ENCODE measurements around the gene RRAGC. TPM values are rescaled to one million over a fixed set of nuclear protein-coding genes. Genes with fewer than 3 reads are reported as not detected.

RRAGC gene
- total RNA-seq, 4 donors from 2014 or later: 10.0 to 25.0 (median 21.9) TPM

GRCh38 chr1:38833146-38833545 is 26.4 kb downstream of the RRAGC start:
- WGBS, 2 donors (ENCODE audit: low coverage in 1 of 2): 58 to 63% methylated on average over 3 of the region's 3 CpGs
- Histone ChIP-seq H3K4me1 (peaks cover 0 to 6% (median 0%) of the 10 kb centered on the region in 4 donors), H3K27me3 (peaks cover 6% of the 10 kb centered on the region), H3K9me3 (no peaks in the 10 kb centered on the region), H3K4me3 (no peak overlapping the region), H3K36me3 (peaks cover 0 to 3% (median 1%) of the 10 kb centered on the region in 4 donors), H3K27ac (no peak overlapping the region)
- TF ChIP-seq CTCF (IDR thresholded peaks at IDR 0.05): no peak
- TF ChIP-seq POLR2AphosphoS5 (IDR thresholded peaks at IDR 0.05): no peak
- TF ChIP-seq EP300 (IDR thresholded peaks at IDR 0.05; ENCODE audit: low read depth): no peak
- TF ChIP-seq POLR2A (IDR thresholded peaks at IDR 0.05): no peak
- in situ Hi-C loops (cut with MboI; ENCODE audit: low pct_ligation_motif_present in 1 of 4, low pct_unique_long_range_greater_than_20kb in 1 of 4, low sequenced_read_pairs in 3 of 4): loop anchor here in 2 of 4 donors (10.0 to 25.0 kb wide), 2 partner anchors 796 to 808 kb away; partner anchors contain the start of gene POU3F1 (in 1 of the 2)
- DNase-seq: no peak
- intact Hi-C loops (cut with DNase I; ENCODE audit: low total_unique reads): no loop called here

GRCh38 chr1:38832370-38832734 is 27.2 kb downstream of the RRAGC start:
- peaks cover 0 to 6% (median 0%) of the 10 kb centered on the region in 4 donors for H3K4me1 ChIP-seq
- TF ChIP-seq CTCF (IDR thresholded peaks at IDR 0.05) (no peak), EP300 (IDR thresholded peaks at IDR 0.05; ENCODE audit: low read depth) (no peak)
- DNase-seq: no peak
- intact Hi-C loops (cut with DNase I; ENCODE audit: low total_unique reads): no loop called here
- 73 to 90% methylated on average over 2 to 3 of the region's 3 CpGs for WGBS, 2 donors (ENCODE audit: low coverage in 1 of 2)
- H3K36me3 ChIP-seq: no peaks in the 10 kb centered on the region
- in situ Hi-C loops (cut with MboI; ENCODE audit: low pct_ligation_motif_present in 1 of 4, low pct_unique_long_range_greater_than_20kb in 1 of 4, low sequenced_read_pairs in 3 of 4): loop anchor here in 2 of 4 donors (10.0 to 25.0 kb wide), 2 partner anchors 795 to 808 kb away; partner anchors contain the start of gene POU3F1 (in 1 of the 2)
- no peaks in the 10 kb centered on the region for H3K9me3 ChIP-seq
- H3K27me3 ChIP-seq: peaks cover 11% of the 10 kb centered on the region
- H3K27ac ChIP-seq: no peak overlapping the region
- no peak overlapping the region for H3K4me3 ChIP-seq

GRCh38 chr1:38831731-38832369 is 27.7 kb downstream of the RRAGC start:
- TF ChIP-seq EP300 (IDR thresholded peaks at IDR 0.05; ENCODE audit: low read depth) (no peak), POLR2A (IDR thresholded peaks at IDR 0.05) (no peak), CTCF (IDR thresholded peaks at IDR 0.05) (no peak), POLR2AphosphoS5 (IDR thresholded peaks at IDR 0.05) (no peak)
- 64 to 75% methylated on average over 2 to 6 of the region's 6 CpGs for WGBS, 2 donors (ENCODE audit: low coverage in 1 of 2)
- DNase-seq: no peak
- Histone ChIP-seq H3K4me3 (no peak overlapping the region), H3K27me3 (peaks cover 11% of the 10 kb centered on the region), H3K27ac (no peak overlapping the region), H3K36me3 (no peaks in the 10 kb centered on the region), H3K4me1 (peaks cover 0 to 6% (median 0%) of the 10 kb centered on the region in 4 donors), H3K9me3 (no peaks in the 10 kb centered on the region)
- intact Hi-C loops (cut with DNase I; ENCODE audit: low total_unique reads): no loop called here
- in situ Hi-C loops (cut with MboI; ENCODE audit: low pct_ligation_motif_present in 1 of 4, low pct_unique_long_range_greater_than_20kb in 1 of 4, low sequenced_read_pairs in 3 of 4): loop anchor here in 2 of 4 donors (10.0 to 25.0 kb wide), 2 partner anchors 795 to 807 kb away; partner anchors contain the start of gene POU3F1 (in 1 of the 2)

GRCh38 chr1:38829368-38829767 is 30.2 kb downstream of the RRAGC start:
- intact Hi-C loops (cut with DNase I; ENCODE audit: low total_unique reads) (no loop called here), in situ Hi-C loops (cut with MboI; ENCODE audit: low pct_ligation_motif_present in 1 of 4, low pct_unique_long_range_greater_than_20kb in 1 of 4, low sequenced_read_pairs in 3 of 4) (loop anchor here in 1 of 4 donors (25.0 kb wide), 1 partner anchor 792 kb away; the partner anchor contains the start of gene POU3F1)
- DNase-seq: no peak
- WGBS, 2 donors (ENCODE audit: low coverage in 1 of 2): 29% methylated on average over 1 of the region's 1 CpG; no CpG with 5 or more reads in 1 of the 2 donors
- no peak overlapping the region for H3K4me3 ChIP-seq
- peaks cover 33% of the 10 kb centered on the region for H3K27me3 ChIP-seq
- no peaks in the 10 kb centered on the region for H3K36me3 ChIP-seq
- TF ChIP-seq POLR2AphosphoS5 (IDR thresholded peaks at IDR 0.05): no peak
- TF ChIP-seq CTCF (IDR thresholded peaks at IDR 0.05): no peak
- TF ChIP-seq EP300 (IDR thresholded peaks at IDR 0.05; ENCODE audit: low read depth): no peak
- no peak for TF ChIP-seq POLR2A (IDR thresholded peaks at IDR 0.05)
- no peaks in the 10 kb centered on the region for H3K9me3 ChIP-seq
- H3K4me1 ChIP-seq: peaks cover 0 to 6% (median 0%) of the 10 kb centered on the region in 4 donors
- H3K27ac ChIP-seq: no peak overlapping the region
